IMR-90 (cell line): ENCODE data around the gene CCR5. TPM values are rescaled to one million over a fixed set of nuclear protein-coding genes. Genes with fewer than 3 reads are reported as not detected.

Experiments used
- ATAC-seq: fragments of 200-7000 bp; cut with Tn5 transposase; 2 replicates; pipeline ENCODE4 v1.9.1; 2020; ENCODE audit warnings: low read depth, mild to moderate bottlenecking, moderate library complexity
- BruUV-seq: library from RNA; stranded (reverse); fragments of 400-500 nt; replicated peaks from 2 replicates; lab custom pipeline; 2021; lab: Mats Ljungman, UMichigan
- CTCF ChIA-PET: fragments of 300-600 bp; formaldehyde crosslinking; extraction: SDS; loops from one replicate; lab custom pipeline; 2021; ENCODE audit warnings: antibody characterized with exemption; lab: Yijun Ruan, JAX
- POLR2A ChIA-PET: fragments of 300-600 bp; sonication (Branson Sonifier 250); formaldehyde crosslinking; loops from one replicate; lab custom pipeline; 2022; ENCODE audit warnings: antibody characterized with exemption; ENCODE audit not compliant: unreplicated experiment; lab: Charles Lee
- DNase-seq: peaks from one replicate; pipeline ENCODE4 v3.0.0; 2013
- H2AFZ ChIP-seq: replicated peaks from 2 replicates; pipeline ENCODE3; 2013; ENCODE audit warnings: low read length, mild to moderate bottlenecking; ENCODE audit not compliant: poor library complexity
- H2AK5ac ChIP-seq: 2 replicates; pipeline ENCODE4 v1.6.1; 2013; ENCODE audit warnings: low read depth, low read length, inconsistent platforms
- H2AK9ac ChIP-seq: replicated peaks from 2 replicates; pipeline ENCODE3; 2013; ENCODE audit warnings: mild to moderate bottlenecking, low read depth, low read length, moderate library complexity; ENCODE audit not compliant: poor library complexity
- H2BK120ac ChIP-seq: 2 replicates; pipeline ENCODE4 v1.6.1; 2013; ENCODE audit warnings: low read depth, low read length, inconsistent platforms
- H2BK15ac ChIP-seq: 3 replicates; pipeline ENCODE4 v1.6.1; 2013; ENCODE audit warnings: low read depth, low read length, inconsistent platforms
- H2BK20ac ChIP-seq: 2 replicates; pipeline ENCODE4 v1.6.1; 2013; ENCODE audit warnings: low read depth, mild to moderate bottlenecking, inconsistent platforms, low read length, moderate library complexity
- H2BK5ac ChIP-seq: 2 replicates; pipeline ENCODE4 v1.6.1; 2013; ENCODE audit warnings: mild to moderate bottlenecking, low read depth, low read length, inconsistent platforms; ENCODE audit not compliant: poor library complexity, severe bottlenecking
- H3K14ac ChIP-seq: replicated peaks from 2 replicates; pipeline ENCODE4 v1.6.1; 2013; ENCODE audit warnings: low read depth, low read length, inconsistent platforms
- H3K18ac ChIP-seq: 2 replicates; pipeline ENCODE4 v1.6.1; 2013; ENCODE audit warnings: low read depth, low read length, control low read depth
- H3K23ac ChIP-seq: 2 replicates; pipeline ENCODE4 v1.6.1; 2013; ENCODE audit warnings: low read depth, low read length, inconsistent platforms
- H3K27ac ChIP-seq: 2 replicates; pipeline ENCODE4 v1.5.1; 2013; ENCODE audit warnings: mild to moderate bottlenecking, control low read depth, low read length; ENCODE audit not compliant: insufficient read depth
- H3K27me3 ChIP-seq: 2 replicates; pipeline ENCODE4 v1.6.1; 2013; ENCODE audit warnings: low read length; ENCODE audit not compliant: control insufficient read depth, insufficient read depth
- H3K36me3 ChIP-seq: 2 replicates; pipeline ENCODE4 v1.6.1; 2013; ENCODE audit warnings: low read length, mixed read lengths; ENCODE audit not compliant: control insufficient read depth, insufficient read depth
- H3K4ac ChIP-seq: 2 replicates; pipeline ENCODE4 v1.6.1; 2013; ENCODE audit warnings: low read depth, low read length, inconsistent platforms
- H3K4me1 ChIP-seq: 2 replicates; pipeline ENCODE4 v1.6.1; 2013; ENCODE audit warnings: low read length, mixed read lengths; ENCODE audit not compliant: control insufficient read depth, insufficient read depth
- H3K4me2 ChIP-seq: 2 replicates; pipeline ENCODE4 v1.6.1; 2013; ENCODE audit warnings: low read depth, mild to moderate bottlenecking, control low read depth, low read length, moderate library complexity
- H3K4me3 ChIP-seq: 2 replicates; pipeline ENCODE4 v1.5.1; 2013; ENCODE audit warnings: low read depth, mild to moderate bottlenecking, control low read depth, low read length, moderate library complexity; ENCODE audit not compliant: insufficient read depth
- H3K56ac ChIP-seq: 2 replicates; pipeline ENCODE4 v1.6.1; 2013; ENCODE audit warnings: low read length, inconsistent platforms; ENCODE audit not compliant: insufficient read depth; ENCODE audit errors: extremely low read depth
- H3K79me1 ChIP-seq, 2 experiments: 2 replicates each; pipeline ENCODE4 v1.6.1; 2013; ENCODE audit warnings: low read length in 2 of 2, inconsistent platforms in 1 of 2, low read depth in 1 of 2
- H3K9ac ChIP-seq: 2 replicates; pipeline ENCODE4 v1.6.1; 2013; ENCODE audit warnings: low read depth, low read length, control low read depth
- H3K9me1 ChIP-seq: 2 replicates; pipeline ENCODE4 v1.6.1; 2013; ENCODE audit warnings: low read length, inconsistent platforms; ENCODE audit not compliant: insufficient read depth
- H3K9me3 ChIP-seq: 2 replicates; pipeline ENCODE4 v1.6.1; 2013; ENCODE audit warnings: low read length; ENCODE audit not compliant: control insufficient read depth, insufficient read depth
- H4K20me1 ChIP-seq: 2 replicates; pipeline ENCODE4 v1.6.1; 2013; ENCODE audit warnings: low read length, inconsistent platforms; ENCODE audit not compliant: insufficient read depth
- H4K5ac ChIP-seq: 2 replicates; pipeline ENCODE4 v1.6.1; 2013; ENCODE audit warnings: mild to moderate bottlenecking, low read depth, low read length, control low read depth
- H4K8ac ChIP-seq, 2 experiments: 2 replicates each; pipeline ENCODE4 v1.6.1; 2013; ENCODE audit warnings: low read depth in 2 of 2, low read length in 2 of 2, control low read depth in 1 of 2, inconsistent platforms in 1 of 2
- H4K91ac ChIP-seq: 2 replicates; pipeline ENCODE4 v1.6.1; 2013; ENCODE audit warnings: low read depth, low read length, inconsistent platforms; ENCODE audit not compliant: insufficient read depth
- BHLHE40 ChIP-seq: fragments of 150-350 bp; IDR thresholded peaks from 2 replicates; pipeline ENCODE4 v1.6.1; 2016; ENCODE audit warnings: mild to moderate bottlenecking, low read depth, low read length
- CEBPB ChIP-seq: IDR thresholded peaks from 2 replicates; pipeline ENCODE4 v1.6.1; 2012; ENCODE audit warnings: low read depth, low read length, improper control_type of control experiment
- CHD1 ChIP-seq: IDR thresholded peaks from 2 replicates; pipeline ENCODE4 v1.6.1; 2012; ENCODE audit warnings: low read depth, low read length, improper control_type of control experiment
- CTCF ChIP-seq: conservative IDR thresholded peaks from 2 replicates; pipeline ENCODE4 v1.5.1; 2012; ENCODE audit warnings: mild to moderate bottlenecking, low read depth, low read length, improper control_type of control experiment
- ELK1 ChIP-seq: fragments of 150-350 bp; IDR thresholded peaks from 2 replicates; pipeline ENCODE4 v1.6.1; 2016; ENCODE audit warnings: low read depth, mild to moderate bottlenecking, low read length, moderate library complexity, borderline replicate concordance
- FOS ChIP-seq: fragments of 150-350 bp; IDR thresholded peaks from 2 replicates; pipeline ENCODE4 v1.6.1; 2016; ENCODE audit warnings: low read depth, low read length
- MAFK ChIP-seq: IDR thresholded peaks from 2 replicates; pipeline ENCODE4 v1.6.1; 2012; ENCODE audit warnings: low read depth, low read length, improper control_type of control experiment
- MAZ ChIP-seq: IDR thresholded peaks from 2 replicates; pipeline ENCODE4 v1.6.1; 2012; ENCODE audit warnings: low read depth, mild to moderate bottlenecking, low read length, improper control_type of control experiment, moderate library complexity, borderline replicate concordance
- MXI1 ChIP-seq: IDR thresholded peaks from 2 replicates; pipeline ENCODE4 v1.6.1; 2012; ENCODE audit warnings: low read depth, mild to moderate bottlenecking, low read length, moderate library complexity, borderline replicate concordance
- NFE2L2 ChIP-seq: fragments of 150-350 bp; IDR thresholded peaks from 2 replicates; pipeline ENCODE4 v1.6.1; 2016; ENCODE audit warnings: low read depth, mild to moderate bottlenecking, low read length
- POLR2A ChIP-seq: IDR thresholded peaks from 2 replicates; pipeline ENCODE4 v1.6.1; 2012; ENCODE audit warnings: mild to moderate bottlenecking, low read depth, low read length
- RAD21 ChIP-seq: IDR thresholded peaks from 2 replicates; pipeline ENCODE4 v1.6.1; 2012; ENCODE audit warnings: low read length, improper control_type of control experiment
- RCOR1 ChIP-seq: IDR thresholded peaks from 2 replicates; pipeline ENCODE4 v1.6.1; 2012; ENCODE audit warnings: mild to moderate bottlenecking, low read length, improper control_type of control experiment; ENCODE audit not compliant: insufficient replicate concordance
- RFX5 ChIP-seq: IDR thresholded peaks from 2 replicates; pipeline ENCODE4 v1.8.0; 2012; ENCODE audit warnings: low read depth, mild to moderate bottlenecking, low read length, moderate library complexity
- SMC3 ChIP-seq: fragments of 150-350 bp; IDR thresholded peaks from 2 replicates; pipeline ENCODE4 v1.6.1; 2016; ENCODE audit warnings: low read depth, mild to moderate bottlenecking, antibody characterized with exemption, low read length, moderate library complexity
- USF2 ChIP-seq: fragments of 150-350 bp; IDR thresholded peaks from 2 replicates; pipeline ENCODE4 v1.6.1; 2017; ENCODE audit warnings: mild to moderate bottlenecking, antibody characterized with exemption, low read length, low read depth
- WGBS, 2 experiments: methylation state at CpG; one replicate each; pipeline versions ENCODE4 v1.1.5 to v1.1.7; 2013; ENCODE audit warnings: missing lambda C conversion rate in 2 of 2; ENCODE audit not compliant: insufficient read length in 1 of 2; ENCODE audit errors: extremely low coverage in 2 of 2; 5-methylcytosine and 5-hydroxymethylcytosine counted together
- dilution Hi-C: fragments of 300-500 bp; cut with HindIII; formaldehyde crosslinking; loops from one replicate; pipeline ENCODE4 v1.14.3; 2018; ENCODE audit warnings: low sequenced_read_pairs; ENCODE audit not compliant: unreplicated experiment
- in situ Hi-C: fragments of 300-500 bp; cut with MboI; formaldehyde crosslinking; loops from 3 replicates; pipeline ENCODE4 v1.14.3; 2019; ENCODE audit warnings: low sequenced_read_pairs, inconsistent platforms, mixed read lengths
- intact Hi-C: fragments of 100-400 bp; cut with micrococcal nuclease; formaldehyde crosslinking; loops from 2 replicates; pipeline ENCODE4 v1.10.0; 2022
- polyA plus RNA-seq, 3 experiments: library from polyadenylated mRNA; depleted of rRNA; stranded (reverse); fragments of >200 nt; gene quantifications; 2 replicates each; pipeline ENCODE4 v1.2.3, GENCODE V29; 2012; ENCODE audit warnings: low replicate concordance in 1 of 3
- total RNA-seq: library from RNA; depleted of rRNA; stranded (reverse); fragments of >200 nt; gene quantifications from 2 replicates; pipeline ENCODE4 v1.2.3, GENCODE V29; 2012

Gene CCR5
- total and polyA plus RNA-seq, 2 of the 4 experiments (the other 2 are of a cell fraction): not detected

- Histone ChIP-seq H3K14ac (no peak overlapping the region), H3K4me1 (no peaks in the 10 kb centered on the region), H4K5ac (no peak overlapping the region), H3K36me3 (no peaks in the 10 kb centered on the region), H4K20me1 (no peaks in the 10 kb centered on the region), H3K9ac (no peak overlapping the region), H3K56ac (no peak overlapping the region), H3K27me3 (peaks cover 43% of the 10 kb centered on the region), H3K27ac (no peak overlapping the region), H4K8ac (no peak overlapping the region), H2BK15ac (no peak overlapping the region), H2BK120ac (no peak overlapping the region), H2AK9ac (no peak overlapping the region), H2AFZ (no peak overlapping the region), H2BK20ac (no peak overlapping the region), H3K4me2 (no peak overlapping the region), H3K23ac (no peak overlapping the region), H3K4ac (no peak overlapping the region), H3K9me3 (no peaks in the 10 kb centered on the region), H3K18ac (no peak overlapping the region), H2BK5ac (no peak overlapping the region), H3K79me1 (no peaks in the 10 kb centered on the region), H4K91ac (no peak overlapping the region), H2AK5ac (no peak overlapping the region), H3K9me1 (no peaks in the 10 kb centered on the region), H3K4me3 (no peak overlapping the region)
- no CpG with 5 or more reads among the region's 2 CpGs for WGBS, 2 experiments
- POLR2A ChIA-PET: no interaction called here
- dilution Hi-C loops (no loop called here), in situ Hi-C loops (loop anchor here (10.0 kb wide), 2 partner anchors 291 to 431 kb away; partner anchors contain the start of gene CXCR6), intact Hi-C loops (loop anchor here (5.0 kb wide), 1 partner anchor 614 kb away; no protein-coding TSS in a partner anchor)
- ATAC-seq (no peak), DNase-seq (no peak)
- no peak for TF ChIP-seq MAZ
- TF ChIP-seq CEBPB: no peak
- no peak for TF ChIP-seq CHD1
- TF ChIP-seq FOS: no peak
- TF ChIP-seq SMC3: no peak
- TF ChIP-seq RCOR1: no peak
- no peak for TF ChIP-seq BHLHE40
- no peak for TF ChIP-seq RFX5
- TF ChIP-seq ELK1: no peak
- TF ChIP-seq USF2: no peak
- TF ChIP-seq RAD21: no peak
- TF ChIP-seq POLR2A: no peak
- no peak for TF ChIP-seq CTCF
- TF ChIP-seq MAFK: no peak
- no peak for TF ChIP-seq NFE2L2
- TF ChIP-seq MXI1: no peak
- BruUV-seq: no TSS peak
- CTCF ChIA-PET: interaction anchor here (3.2 kb wide), 1 partner anchor 297 kb away, joined by 10 read pairs; no protein-coding TSS in a partner anchor
Observed at GRCh38 chr3:46375814-46376213, 5.1 kb downstream of the CCR5 start.
